Mesodermal cell (in vitro differentiated cells): Measurements from ENCODE around the gene PTPRZ1.

Experiments used
- H3K27ac ChIP-seq: 2 replicates; pipeline ENCODE4 v1.7.0; 2013; ENCODE audit warnings: mild to moderate bottlenecking, low read depth, low read length, moderate library complexity; ENCODE audit not compliant: severe bottlenecking
- H3K36me3 ChIP-seq: 2 replicates; pipeline ENCODE4 v1.7.1; 2013; ENCODE audit warnings: mild to moderate bottlenecking, low read length, moderate library complexity; ENCODE audit not compliant: control insufficient read depth, insufficient read depth
- H3K4me1 ChIP-seq: one replicate; pipeline ENCODE4 v1.7.1; 2013; ENCODE audit warnings: mild to moderate bottlenecking, low read length; ENCODE audit not compliant: insufficient read depth, control insufficient read depth, poor library complexity, severe bottlenecking
- H3K4me3 ChIP-seq: 2 replicates; pipeline ENCODE4 v1.7.0; 2013; ENCODE audit warnings: low read length, control low read depth, mild to moderate bottlenecking; ENCODE audit not compliant: insufficient read depth, poor library complexity, severe bottlenecking; ENCODE audit errors: extremely low read depth
- H3K9me3 ChIP-seq: 2 replicates; pipeline ENCODE4 v1.7.1; 2013; ENCODE audit warnings: mild to moderate bottlenecking, low read length, moderate library complexity; ENCODE audit not compliant: control insufficient read depth
- WGBS, 2 experiments: methylation state at CpG; one replicate each; pipeline ENCODE4 v1.1.5; 2013; ENCODE audit warnings: missing lambda C conversion rate in 2 of 2; ENCODE audit not compliant: insufficient coverage in 2 of 2; 5-methylcytosine and 5-hydroxymethylcytosine counted together

PTPRZ1 gene

GRCh38 chr7:122046402-122046801 lies 173.4 kb downstream of the PTPRZ1 start:
- 90 to 100% methylated on average over 3 of the region's 3 CpGs for WGBS, 2 experiments
- no peaks in the 10 kb centered on the region for H3K4me1 ChIP-seq
- H3K9me3 ChIP-seq, result no peaks in the 10 kb centered on the region
- H3K4me3 ChIP-seq, result no peak overlapping the region
- H3K36me3 ChIP-seq, result no peaks in the 10 kb centered on the region
- H3K27ac ChIP-seq, result no peak overlapping the region

- H3K36me3 ChIP-seq, result no peaks in the 10 kb centered on the region
- no peaks in the 10 kb centered on the region for H3K9me3 ChIP-seq
- no peak overlapping the region for H3K4me3 ChIP-seq
- H3K4me1 ChIP-seq, result no peaks in the 10 kb centered on the region
- WGBS, 2 experiments, result no CpG with 5 or more reads among the region's 1 CpG
- H3K27ac ChIP-seq, result no peak overlapping the region
Measured at GRCh38 chr7:122054393-122054792, 181.4 kb downstream of the PTPRZ1 start.

GRCh38 chr7:122055073-122055472 lies 182.1 kb downstream of the PTPRZ1 start:
- no CpG with 5 or more reads among the region's 1 CpG for WGBS, 2 experiments

GRCh38 chr7:122056977-122057376 lies 184.0 kb downstream of the PTPRZ1 start:
- WGBS, 2 experiments, result no CpG with 5 or more reads among the region's 2 CpGs
- no peaks in the 10 kb centered on the region for H3K36me3 ChIP-seq
- no peaks in the 10 kb centered on the region for H3K4me1 ChIP-seq
- H3K27ac ChIP-seq, result no peak overlapping the region
- no peak overlapping the region for H3K4me3 ChIP-seq
- no peaks in the 10 kb centered on the region for H3K9me3 ChIP-seq

More at GRCh38 chr7:122055073-122055472, 182.1 kb downstream of the PTPRZ1 start:
- no peaks in the 10 kb centered on the region for H3K9me3 ChIP-seq
- no peak overlapping the region for H3K27ac ChIP-seq
- no peak overlapping the region for H3K4me3 ChIP-seq
- no peaks in the 10 kb centered on the region for H3K36me3 ChIP-seq
- no peaks in the 10 kb centered on the region for H3K4me1 ChIP-seq

GRCh38 chr7:122059542-122059941 lies 186.6 kb downstream of the PTPRZ1 start:
- Histone ChIP-seq H3K9me3 (no peaks in the 10 kb centered on the region), H3K4me3 (no peak overlapping the region), H3K36me3 (no peaks in the 10 kb centered on the region), H3K27ac (no peak overlapping the region), H3K4me1 (no peaks in the 10 kb centered on the region)
- 100% methylated on average over 1 of the region's 4 CpGs; no CpG with 5 or more reads in 1 of the 2 experiments for WGBS, 2 experiments

GRCh38 chr7:122063146-122063545 lies 190.2 kb downstream of the PTPRZ1 start:
- H3K4me3 ChIP-seq, result no peak overlapping the region
- H3K4me1 ChIP-seq, result peaks cover 3% of the 10 kb centered on the region
- H3K27ac ChIP-seq, result no peak overlapping the region
- H3K9me3 ChIP-seq, result no peaks in the 10 kb centered on the region
- H3K36me3 ChIP-seq, result no peaks in the 10 kb centered on the region

GRCh38 chr7:122064971-122065370 lies 192.0 kb downstream of the PTPRZ1 start:
- no peak overlapping the region for H3K27ac ChIP-seq
- WGBS, 2 experiments, result 60 to 72% methylated on average over 1 to 2 of the region's 4 CpGs
- H3K9me3 ChIP-seq, result no peaks in the 10 kb centered on the region
- H3K4me1 ChIP-seq, result peaks cover 3% of the 10 kb centered on the region
- H3K4me3 ChIP-seq, result no peak overlapping the region
- H3K36me3 ChIP-seq, result no peaks in the 10 kb centered on the region

- no peaks in the 10 kb centered on the region for H3K36me3 ChIP-seq
- H3K9me3 ChIP-seq, result no peaks in the 10 kb centered on the region
- no peak overlapping the region for H3K4me3 ChIP-seq
- H3K4me1 ChIP-seq, result peaks cover 3% of the 10 kb centered on the region
- 78% methylated on average over 1 of the region's 1 CpG; no CpG with 5 or more reads in 1 of the 2 experiments for WGBS, 2 experiments
- no peak overlapping the region for H3K27ac ChIP-seq
Measured at GRCh38 chr7:122067077-122067476, 194.1 kb downstream of the PTPRZ1 start.

- Histone ChIP-seq H3K9me3 (no peaks in the 10 kb centered on the region), H3K27ac (no peak overlapping the region), H3K4me1 (peaks cover 3% of the 10 kb centered on the region), H3K4me3 (no peak overlapping the region), H3K36me3 (no peaks in the 10 kb centered on the region)
- WGBS, 2 experiments, result 88% methylated on average over 1 of the region's 1 CpG; no CpG with 5 or more reads in 1 of the 2 experiments
Measured at GRCh38 chr7:122068046-122068445, 195.1 kb downstream of the PTPRZ1 start.

- H3K9me3 ChIP-seq, result no peaks in the 10 kb centered on the region
- H3K4me1 ChIP-seq, result peaks cover 3% of the 10 kb centered on the region
- H3K27ac ChIP-seq, result no peak overlapping the region
- H3K4me3 ChIP-seq, result no peak overlapping the region
- H3K36me3 ChIP-seq, result no peaks in the 10 kb centered on the region
- 67% methylated on average over 1 of the region's 3 CpGs for WGBS, 2 experiments
Measured at GRCh38 chr7:122068999-122069398, 196.0 kb downstream of the PTPRZ1 start.

- H3K36me3 ChIP-seq, result no peaks in the 10 kb centered on the region
- H3K27ac ChIP-seq, result no peak overlapping the region
- H3K4me1 ChIP-seq, result peaks cover 3% of the 10 kb centered on the region
- H3K4me3 ChIP-seq, result no peak overlapping the region
- H3K9me3 ChIP-seq, result no peaks in the 10 kb centered on the region
- 50% methylated on average over 1 of the region's 1 CpG; no CpG with 5 or more reads in 1 of the 2 experiments for WGBS, 2 experiments
Measured at GRCh38 chr7:122070062-122070461, 197.1 kb downstream of the PTPRZ1 start.
